Heart right ventricle (tissue), 16 donors: ENCODE measurements around the gene MAPRE2. TPM values are rescaled to one million over a fixed set of nuclear protein-coding genes. Genes with fewer than 3 reads are reported as not detected.

Experiments used
- ATAC-seq, 8 donors: fragments of 200-7000 bp; cut with Tn5 transposase; one replicate each; pipeline ENCODE4 v1.9.1; 2020; ENCODE audit warnings: mild to moderate bottlenecking in 8 of 8, moderate library complexity in 8 of 8, moderate number of reproducible peaks in 1 of 8
- DNase-seq, 2 donors: peaks; one replicate each; pipeline ENCODE4 v3.0.0-alpha.2; 2020
- H3K27ac ChIP-seq, 10 donors: fragments of 200-600 bp; sonication (generic) in 2 of 10; one replicate each; pipeline versions ENCODE4 v1.5.0 to v1.8.0; 2020 to 2022; ENCODE audit warnings: mild to moderate bottlenecking in 3 of 10
- H3K27me3 ChIP-seq, 7 donors: fragments of 200-600 bp; one replicate each; pipeline ENCODE4 v1.8.0; 2021 to 2022; ENCODE audit warnings: mild to moderate bottlenecking in 2 of 7
- H3K36me3 ChIP-seq, 9 donors: fragments of 200-600 bp; sonication (generic) in 1 of 9; one replicate each; pipeline versions ENCODE4 v1.5.0 to v1.8.0; 2020 to 2022; ENCODE audit warnings: mild to moderate bottlenecking in 2 of 9
- H3K4me1 ChIP-seq, 9 donors: fragments of 200-600 bp; sonication (generic) in 1 of 9; one replicate each; pipeline versions ENCODE4 v1.5.0 to v1.8.0; 2020 to 2022; ENCODE audit warnings: mild to moderate bottlenecking in 4 of 9
- H3K4me3 ChIP-seq, 10 donors: fragments of 200-600 bp; sonication (generic) in 2 of 10; one replicate each; pipeline versions ENCODE4 v1.5.0 to v1.8.0; 2020 to 2022; ENCODE audit warnings: mild to moderate bottlenecking in 7 of 10, moderate library complexity in 2 of 10
- H3K9me3 ChIP-seq, 11 donors: fragments of 200-600 bp in 10 of 11; sonication (generic) in 2 of 11; one replicate each; pipeline versions ENCODE4 v1.5.0 to v1.8.0; 2013 to 2022; ENCODE audit warnings: mild to moderate bottlenecking in 2 of 11, control low read depth in 1 of 11, moderate library complexity in 1 of 11
- WGBS, 2 donors: extraction: QIAGEN DNeasy Blood & Tissue Kit; methylation state at CpG; one replicate each; pipeline ENCODE4 v1.1.7; 2013; ENCODE audit warnings: inconsistent platforms in 1 of 2; 5-methylcytosine and 5-hydroxymethylcytosine counted together
- intact Hi-C, 10 donors: fragments of 100-400 bp; cut with DNase I; formaldehyde crosslinking; loops; one replicate each; pipeline versions ENCODE4 v1.11.1 to v1.14.2; 2022
- polyA plus RNA-seq, 2 donors: library from polyadenylated mRNA; stranded (reverse); fragments of 200-250 nt; gene quantifications; one replicate each; pipeline ENCODE4 v1.2.3, GENCODE V29; 2013
- total RNA-seq, 10 donors: library from RNA; stranded (reverse); fragmentation: NEBNext Ultra II Directional in 3 of 10; extraction: Animal tissue kit (Norgen Biotek cat#: 25700) in 3 of 10; gene quantifications; one replicate each; pipeline versions ENCODE4 v1.2.1 to v1.2.4, GENCODE V29; 2021 to 2023
- TF ChIP-seq, protein P1 (sequence below), 9 donors: fragments of 200-600 bp; sonication (generic) in 2 of 9; IDR thresholded peaks; one replicate each; pipeline versions ENCODE4 v1.5.0 to v1.8.0; 2021 to 2022; ENCODE audit warnings: antibody characterized with exemption in 9 of 9, mild to moderate bottlenecking in 5 of 9, moderate library complexity in 1 of 9
- donor health status: Arrhythmogenic right ventricular cardiomyopathy.
- donor health status: ischemic (EF 13 %, LVEDD 7.1; RV severe dilation, severe dysfunction).
- donor health status: healthy with polysubstance abuse.
- donor health status: DM: no; HTN: yes; CAD: no.
- donor health status: DM: no; HTN: no; CAD: no.
- donor health status: ischemic (EF 25% LVEDD 6.9; RV normal size, moderate dysfunction).
- donor health status: ischemic (EF 25% LVEDD 5.7; RV mildly dilated, moderate dysfunction).
- donor health status: healthy.
- donor health status: DM: yes; HTN: yes; CAD: no.
- donor health status: Ischemic cardiomyopathy.
- donor health status: ischemic (EF 35%, LVEDD 5.7; RV mildly dilated, moderate dysfunction).
- donor health status: nonischemic (EF 11% LVEDD 7.7; RV severe dilation, severe dysfunction).
- donor health status: DM: yes; HTN: yes; CAD: no.
- donor health status: PGD.
- donor health status: ischemic (EF 29% LVEDD 5.4; RV normal size, mild dysfunction).
- donor health status: nonischemic (EF 23%, LVEDD 6.1; RV moderate dilation, normal function).

MAPRE2 gene
- total and polyA plus RNA-seq, 12 donors, result 31.7 to 211 (median 130) TPM

DNA sequence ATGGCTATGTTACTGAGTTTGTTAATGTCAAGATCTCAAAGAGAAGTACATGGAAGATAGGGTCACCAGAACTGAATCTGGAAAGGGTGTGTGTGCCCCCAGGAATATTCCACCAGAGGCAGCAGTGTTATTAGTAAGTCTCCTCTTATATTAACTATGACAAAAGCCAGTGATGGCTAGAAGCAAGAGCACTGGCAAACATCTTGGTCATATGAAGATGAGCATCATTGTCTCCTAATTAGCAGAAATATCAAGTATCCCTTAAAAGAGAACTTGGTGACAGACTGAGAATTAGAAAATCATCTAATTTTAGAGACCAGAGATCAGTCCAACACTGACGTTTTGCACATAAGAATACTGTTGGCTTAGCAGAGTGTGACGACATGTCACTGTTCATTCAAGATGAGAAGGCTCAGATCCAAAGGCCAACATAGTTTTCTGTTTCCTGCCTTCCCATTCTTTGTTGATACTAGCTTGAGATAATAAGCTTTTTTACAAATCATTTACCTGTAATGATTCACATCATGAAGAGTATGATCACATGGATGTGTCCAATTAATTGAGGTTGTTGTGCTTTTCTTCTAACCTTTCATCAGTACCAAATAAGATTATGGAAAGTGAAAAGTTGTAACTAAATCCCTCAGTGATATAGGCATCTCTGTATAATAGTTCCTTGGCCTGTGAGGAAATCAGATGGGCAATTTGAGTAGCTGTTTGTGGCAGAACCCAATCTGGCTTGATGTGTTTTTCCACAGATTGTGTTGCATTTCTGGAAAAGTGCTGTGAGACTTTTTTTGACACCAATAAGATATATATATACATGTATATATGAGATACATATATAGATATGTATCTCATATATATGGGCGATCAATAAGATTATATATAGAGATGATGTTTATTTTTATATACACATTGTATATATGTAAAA lies 44.5 kb downstream of the MAPRE2 start:
- peak overlapping the region in 9 of 10 donors; percentile 38 to 87 (median 79) for H3K27ac ChIP-seq
- no peaks in the 10 kb centered on the region for H3K9me3 ChIP-seq
- H3K4me3 ChIP-seq, result no peak overlapping the region
- ATAC-seq, result peak in 5 of 8 donors; percentile 72 to 85 (median 78)
- DNase-seq, result peak in 1 of 2 donors; percentile 26
- TF ChIP-seq, protein P1, sequence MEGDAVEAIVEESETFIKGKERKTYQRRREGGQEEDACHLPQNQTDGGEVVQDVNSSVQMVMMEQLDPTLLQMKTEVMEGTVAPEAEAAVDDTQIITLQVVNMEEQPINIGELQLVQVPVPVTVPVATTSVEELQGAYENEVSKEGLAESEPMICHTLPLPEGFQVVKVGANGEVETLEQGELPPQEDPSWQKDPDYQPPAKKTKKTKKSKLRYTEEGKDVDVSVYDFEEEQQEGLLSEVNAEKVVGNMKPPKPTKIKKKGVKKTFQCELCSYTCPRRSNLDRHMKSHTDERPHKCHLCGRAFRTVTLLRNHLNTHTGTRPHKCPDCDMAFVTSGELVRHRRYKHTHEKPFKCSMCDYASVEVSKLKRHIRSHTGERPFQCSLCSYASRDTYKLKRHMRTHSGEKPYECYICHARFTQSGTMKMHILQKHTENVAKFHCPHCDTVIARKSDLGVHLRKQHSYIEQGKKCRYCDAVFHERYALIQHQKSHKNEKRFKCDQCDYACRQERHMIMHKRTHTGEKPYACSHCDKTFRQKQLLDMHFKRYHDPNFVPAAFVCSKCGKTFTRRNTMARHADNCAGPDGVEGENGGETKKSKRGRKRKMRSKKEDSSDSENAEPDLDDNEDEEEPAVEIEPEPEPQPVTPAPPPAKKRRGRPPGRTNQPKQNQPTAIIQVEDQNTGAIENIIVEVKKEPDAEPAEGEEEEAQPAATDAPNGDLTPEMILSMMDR (IDR thresholded peaks at IDR 0.05), result peak in 1 of 9 donors; percentile 11
- H3K4me1 ChIP-seq, result peaks cover 7 to 92% (median 70%) of the 10 kb centered on the region in 9 donors
- peaks cover 0 to 6% (median 0%) of the 10 kb centered on the region in 9 donors for H3K36me3 ChIP-seq
- 38 to 40% methylated on average over 3 of the region's 3 CpGs for WGBS, 2 donors
- intact Hi-C loops, result loop anchor here in 2 of 10 donors (1.0 to 5.0 kb wide), 2 partner anchors 43 to 52 kb away; no protein-coding TSS in a partner anchor
- H3K27me3 ChIP-seq, result no peaks in the 10 kb centered on the region

DNA sequence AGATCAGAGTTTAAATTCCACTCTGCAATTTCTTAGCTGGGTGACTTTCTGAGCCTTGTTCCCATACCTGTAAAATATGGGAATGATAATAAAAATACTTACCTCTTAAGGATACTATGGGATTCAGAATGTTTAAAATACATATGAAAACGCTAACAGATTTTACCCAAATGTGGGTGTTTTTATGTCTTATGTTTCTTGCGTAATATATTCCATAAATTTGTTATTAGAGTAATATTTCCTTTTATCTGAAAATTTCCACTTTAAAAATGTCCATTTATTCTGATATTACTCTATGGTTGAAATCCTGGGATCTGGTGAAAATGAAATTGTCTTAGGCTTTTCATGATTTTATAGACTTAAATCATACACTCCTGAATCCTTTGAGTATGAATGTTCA lies 45.5 kb downstream of the MAPRE2 start:
- Histone ChIP-seq H3K27me3 (no peaks in the 10 kb centered on the region), H3K27ac (peak overlapping the region in 5 of 10 donors; percentile 57 to 87 (median 79)), H3K36me3 (peaks cover 0 to 3% (median 0%) of the 10 kb centered on the region in 9 donors), H3K4me1 (peaks cover 7 to 82% (median 73%) of the 10 kb centered on the region in 9 donors), H3K4me3 (no peak overlapping the region), H3K9me3 (no peaks in the 10 kb centered on the region)
- DNase-seq, result no peak
- intact Hi-C loops, result loop anchor here in 1 of 10 donors (5.0 kb wide), 1 partner anchor 51 kb away; no protein-coding TSS in a partner anchor
- 96 to 98% methylated on average over 2 of the region's 2 CpGs for WGBS, 2 donors
- no peak for ATAC-seq
- TF ChIP-seq, protein P1 (IDR thresholded peaks at IDR 0.05), result no peak

DNA sequence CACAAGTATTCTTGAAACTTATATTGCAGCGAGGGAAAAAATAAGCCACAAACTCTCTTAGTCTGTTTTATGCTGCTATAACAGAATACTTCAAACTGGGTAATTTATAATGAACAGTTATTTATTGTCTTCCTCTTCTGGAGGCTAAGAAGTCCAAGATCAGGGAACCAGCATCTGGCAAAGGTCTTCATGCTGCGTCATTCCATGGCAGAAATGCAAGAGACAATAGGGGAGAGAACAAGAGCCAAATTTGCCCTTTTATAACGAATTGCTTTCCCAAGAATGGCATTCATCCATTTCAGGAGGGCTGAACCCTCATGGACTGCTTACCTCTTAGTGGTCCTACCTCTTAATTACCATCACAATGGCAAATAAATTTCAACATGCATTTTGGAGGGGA lies 46.5 kb downstream of the MAPRE2 start:
- no peak for DNase-seq
- no peaks in the 10 kb centered on the region for H3K27me3 ChIP-seq
- no peak for ATAC-seq
- H3K27ac ChIP-seq, result peak overlapping the region in 8 of 10 donors; percentile 32 to 87 (median 56)
- no peak overlapping the region for H3K4me3 ChIP-seq
- peaks cover 7 to 78% (median 68%) of the 10 kb centered on the region in 9 donors for H3K4me1 ChIP-seq
- H3K36me3 ChIP-seq, result peaks cover 0 to 7% (median 0%) of the 10 kb centered on the region in 9 donors
- WGBS, 2 donors, result 73 to 83% methylated on average over 3 of the region's 3 CpGs
- intact Hi-C loops, result loop anchor here in 1 of 10 donors (5.0 kb wide), 1 partner anchor 50 kb away; no protein-coding TSS in a partner anchor
- no peaks in the 10 kb centered on the region for H3K9me3 ChIP-seq
- TF ChIP-seq, protein P1 (IDR thresholded peaks at IDR 0.05), result no peak

DNA sequence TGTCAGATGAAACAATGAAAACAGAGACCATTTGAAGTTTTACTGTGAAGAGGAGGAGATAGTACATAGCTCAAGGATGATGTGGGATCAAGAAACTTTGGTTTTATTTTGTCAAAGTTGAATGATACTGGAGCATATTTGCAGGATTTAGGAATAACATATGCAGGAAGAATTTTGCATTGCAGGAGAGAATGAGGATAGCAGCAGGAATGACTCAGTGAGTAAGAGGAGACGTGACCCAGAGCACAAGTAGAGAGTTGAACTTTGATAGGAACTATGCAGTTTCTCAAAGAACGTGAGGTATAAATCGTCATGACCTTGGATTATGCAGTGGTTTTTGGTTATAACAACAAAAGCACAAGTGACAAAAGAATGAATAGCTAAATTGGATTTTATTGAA lies 47.7 kb downstream of the MAPRE2 start:
- ATAC-seq (no peak), DNase-seq (no peak)
- Histone ChIP-seq H3K4me3 (no peak overlapping the region), H3K9me3 (no peaks in the 10 kb centered on the region), H3K36me3 (peaks cover 0 to 7% (median 0%) of the 10 kb centered on the region in 9 donors), H3K4me1 (peaks cover 7 to 79% (median 61%) of the 10 kb centered on the region in 9 donors), H3K27me3 (no peaks in the 10 kb centered on the region), H3K27ac (peak overlapping the region in 8 of 10 donors; percentile 32 to 87 (median 56))
- intact Hi-C loops, result loop anchor here in 1 of 10 donors (5.0 kb wide), 1 partner anchor 48 kb away; no protein-coding TSS in a partner anchor
- TF ChIP-seq, protein P1 (IDR thresholded peaks at IDR 0.05), result no peak
- 65 to 71% methylated on average over 3 of the region's 3 CpGs for WGBS, 2 donors
